ENCODE results near the gene IL6. TPM values are rescaled to one million over a fixed set of nuclear protein-coding genes. Genes with fewer than 3 reads are reported as not detected.

Gene IL6
- total RNA-seq, 1 experiment from 2014 or later = 1.7 TPM

DNA sequence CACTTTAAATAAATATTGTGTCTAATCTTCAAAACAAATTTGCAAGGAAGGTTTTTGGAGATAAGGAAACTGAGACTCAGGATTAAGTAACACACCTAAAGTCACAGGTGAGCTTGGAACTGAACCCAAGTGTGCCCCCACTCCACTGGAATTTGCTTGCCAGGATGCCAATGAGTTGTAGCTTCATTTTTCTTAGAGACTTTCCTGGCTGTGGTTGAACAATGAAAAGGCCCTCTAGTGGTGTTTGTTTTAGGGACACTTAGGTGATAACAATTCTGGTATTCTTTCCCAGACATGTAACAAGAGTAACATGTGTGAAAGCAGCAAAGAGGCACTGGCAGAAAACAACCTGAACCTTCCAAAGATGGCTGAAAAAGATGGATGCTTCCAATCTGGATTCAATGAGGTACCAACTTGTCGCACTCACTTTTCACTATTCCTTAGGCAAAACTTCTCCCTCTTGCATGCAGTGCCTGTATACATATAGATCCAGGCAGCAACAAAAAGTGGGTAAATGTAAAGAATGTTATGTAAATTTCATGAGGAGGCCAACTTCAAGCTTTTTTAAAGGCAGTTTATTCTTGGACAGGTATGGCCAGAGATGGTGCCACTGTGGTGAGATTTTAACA is 1.5 kb downstream of the IL6 start:
- H3K4me3 ChIP-seq = no peak overlapping the region
- H3K9me3 ChIP-seq (ENCODE audit: insufficient read depth, low read depth) = no peaks in the 10 kb centered on the region; the same call in 1 of the 2 replicates
- peaks cover 56% of the 10 kb centered on the region for H3K4me1 ChIP-seq (replicated peaks; ENCODE audit: insufficient read depth)
- intact Hi-C loops (cut with micrococcal nuclease; ENCODE audit: unreplicated experiment) = loop anchor here (1.0 to 5.0 kb wide), 6 partner anchors 54 to 454 kb away; partner anchors contain the start of genes NUP42 and TOMM7
- peak overlapping the region; percentile 80 for H3K4me2 ChIP-seq
- H2AFZ ChIP-seq = no peak overlapping the region
- peaks cover 32% of the 10 kb centered on the region; the same call in 1 of the 2 replicates for H3F3A ChIP-seq (ENCODE audit: insufficient read depth, low read depth)
- no peaks in the 10 kb centered on the region for H3K79me2 ChIP-seq (ENCODE audit: low read depth)
- peak; percentile 47 to 70 for DNase-seq
- ChIA-PET POLR2A (ENCODE audit: unreplicated experiment) (interaction anchor here (0.6 to 0.7 kb wide), 3 partner anchors 154 to 386 kb away, joined by 3 to 6 read pairs (median 3); no protein-coding TSS in a partner anchor), CTCF (interaction anchor here (0.6 to 4.1 kb wide), 13 partner anchors 32 to 327 kb away, joined by 3 to 113 read pairs (median 4); partner anchors contain the start of gene TOMM7)
- no peak overlapping the region for H3K27ac ChIP-seq
- no peaks in the 10 kb centered on the region for H3K36me3 ChIP-seq (ENCODE audit: low read depth)
- H4K20me1 ChIP-seq (ENCODE audit: insufficient read depth) = no peaks in the 10 kb centered on the region
- H3K9me2 ChIP-seq (ENCODE audit: insufficient read depth) = no peaks in the 10 kb centered on the region
- no TSS peak for BruUV-seq (replicated peaks)
- TF ChIP-seq, protein P1, sequence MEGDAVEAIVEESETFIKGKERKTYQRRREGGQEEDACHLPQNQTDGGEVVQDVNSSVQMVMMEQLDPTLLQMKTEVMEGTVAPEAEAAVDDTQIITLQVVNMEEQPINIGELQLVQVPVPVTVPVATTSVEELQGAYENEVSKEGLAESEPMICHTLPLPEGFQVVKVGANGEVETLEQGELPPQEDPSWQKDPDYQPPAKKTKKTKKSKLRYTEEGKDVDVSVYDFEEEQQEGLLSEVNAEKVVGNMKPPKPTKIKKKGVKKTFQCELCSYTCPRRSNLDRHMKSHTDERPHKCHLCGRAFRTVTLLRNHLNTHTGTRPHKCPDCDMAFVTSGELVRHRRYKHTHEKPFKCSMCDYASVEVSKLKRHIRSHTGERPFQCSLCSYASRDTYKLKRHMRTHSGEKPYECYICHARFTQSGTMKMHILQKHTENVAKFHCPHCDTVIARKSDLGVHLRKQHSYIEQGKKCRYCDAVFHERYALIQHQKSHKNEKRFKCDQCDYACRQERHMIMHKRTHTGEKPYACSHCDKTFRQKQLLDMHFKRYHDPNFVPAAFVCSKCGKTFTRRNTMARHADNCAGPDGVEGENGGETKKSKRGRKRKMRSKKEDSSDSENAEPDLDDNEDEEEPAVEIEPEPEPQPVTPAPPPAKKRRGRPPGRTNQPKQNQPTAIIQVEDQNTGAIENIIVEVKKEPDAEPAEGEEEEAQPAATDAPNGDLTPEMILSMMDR (conservative IDR thresholded peaks at IDR 0.05) = peak; percentile 89
- no peak for TF ChIP-seq EZH2 (IDR thresholded peaks at IDR 0.05; ENCODE audit: low read depth)
- no peaks in the 10 kb centered on the region for H3K27me3 ChIP-seq (ENCODE audit: insufficient read depth, low read depth)

DNA sequence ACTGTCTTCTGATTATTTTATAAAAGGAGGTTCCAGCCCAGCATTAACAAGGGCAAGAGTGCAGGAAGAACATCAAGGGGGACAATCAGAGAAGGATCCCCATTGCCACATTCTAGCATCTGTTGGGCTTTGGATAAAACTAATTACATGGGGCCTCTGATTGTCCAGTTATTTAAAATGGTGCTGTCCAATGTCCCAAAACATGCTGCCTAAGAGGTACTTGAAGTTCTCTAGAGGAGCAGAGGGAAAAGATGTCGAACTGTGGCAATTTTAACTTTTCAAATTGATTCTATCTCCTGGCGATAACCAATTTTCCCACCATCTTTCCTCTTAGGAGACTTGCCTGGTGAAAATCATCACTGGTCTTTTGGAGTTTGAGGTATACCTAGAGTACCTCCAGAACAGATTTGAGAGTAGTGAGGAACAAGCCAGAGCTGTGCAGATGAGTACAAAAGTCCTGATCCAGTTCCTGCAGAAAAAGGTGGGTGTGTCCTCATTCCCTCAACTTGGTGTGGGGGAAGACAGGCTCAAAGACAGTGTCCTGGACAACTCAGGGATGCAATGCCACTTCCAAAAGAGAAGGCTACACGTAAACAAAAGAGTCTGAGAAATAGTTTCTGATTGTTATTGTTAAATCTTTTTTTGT is 2.3 kb downstream of the IL6 start:
- H3K79me2 ChIP-seq (ENCODE audit: low read depth) = no peaks in the 10 kb centered on the region
- TF ChIP-seq, protein P1 (conservative IDR thresholded peaks at IDR 0.05) = no peak
- TF ChIP-seq EZH2 (IDR thresholded peaks at IDR 0.05; ENCODE audit: low read depth) = no peak
- no peaks in the 10 kb centered on the region for H3K9me2 ChIP-seq (ENCODE audit: insufficient read depth)
- ChIA-PET CTCF (interaction anchor here (1.7 kb wide), 1 partner anchor 326 kb away, joined by 5 read pairs; no protein-coding TSS in a partner anchor), POLR2A (ENCODE audit: unreplicated experiment) (no interaction called here)
- H2AFZ ChIP-seq = no peak overlapping the region
- no peak overlapping the region for H3K27ac ChIP-seq
- no peaks in the 10 kb centered on the region for H4K20me1 ChIP-seq (ENCODE audit: insufficient read depth)
- BruUV-seq (replicated peaks) = no TSS peak
- DNase-seq = no peak
- no peaks in the 10 kb centered on the region; the same call in 1 of the 2 replicates for H3K9me3 ChIP-seq (ENCODE audit: insufficient read depth, low read depth)
- H3K36me3 ChIP-seq (ENCODE audit: low read depth) = no peaks in the 10 kb centered on the region
- H3K27me3 ChIP-seq (ENCODE audit: insufficient read depth, low read depth) = no peaks in the 10 kb centered on the region
- peaks cover 32% of the 10 kb centered on the region; the same call in 1 of the 2 replicates for H3F3A ChIP-seq (ENCODE audit: insufficient read depth, low read depth)
- H3K4me3 ChIP-seq = no peak overlapping the region
- intact Hi-C loops (cut with micrococcal nuclease; ENCODE audit: unreplicated experiment) = loop anchor here (5.0 kb wide), 4 partner anchors 77 to 453 kb away; partner anchors contain the start of genes NUP42 and TOMM7
- H3K4me1 ChIP-seq (replicated peaks; ENCODE audit: insufficient read depth) = peaks cover 56% of the 10 kb centered on the region
- H3K4me2 ChIP-seq = no peak overlapping the region

DNA sequence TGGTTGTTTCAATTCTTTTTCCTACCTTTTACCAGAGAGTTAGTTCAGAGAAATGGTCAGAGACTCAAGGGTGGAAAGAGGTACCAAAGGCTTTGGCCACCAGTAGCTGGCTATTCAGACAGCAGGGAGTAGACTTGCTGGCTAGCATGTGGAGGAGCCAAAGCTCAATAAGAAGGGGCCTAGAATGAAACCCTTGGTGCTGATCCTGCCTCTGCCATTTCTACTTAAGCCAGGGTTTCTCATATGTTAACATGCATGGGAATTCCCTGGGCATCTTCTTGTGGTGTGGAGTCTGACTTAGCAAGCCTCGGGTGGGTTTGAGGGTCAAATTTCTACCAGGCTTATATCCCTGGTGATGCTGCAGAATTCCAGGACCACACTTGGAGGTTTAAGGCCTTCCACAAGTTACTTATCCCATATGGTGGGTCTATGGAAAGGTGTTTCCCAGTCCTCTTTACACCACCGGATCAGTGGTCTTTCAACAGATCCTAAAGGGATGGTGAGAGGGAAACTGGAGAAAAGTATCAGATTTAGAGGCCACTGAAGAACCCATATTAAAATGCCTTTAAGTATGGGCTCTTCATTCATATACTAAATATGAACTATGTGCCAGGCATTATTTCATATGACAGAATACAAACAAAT is 3.2 kb downstream of the IL6 start:
- Histone ChIP-seq H3K27ac (no peak overlapping the region), H3K4me3 (no peak overlapping the region), H3K9me2 (ENCODE audit: insufficient read depth) (no peaks in the 10 kb centered on the region), H3K36me3 (ENCODE audit: low read depth) (no peaks in the 10 kb centered on the region), H3K4me1 (replicated peaks; ENCODE audit: insufficient read depth) (peaks cover 56% of the 10 kb centered on the region), H3K9me3 (ENCODE audit: insufficient read depth, low read depth) (no peaks in the 10 kb centered on the region; the same call in 1 of the 2 replicates), H3K79me2 (ENCODE audit: low read depth) (no peaks in the 10 kb centered on the region), H3K27me3 (ENCODE audit: insufficient read depth, low read depth) (no peaks in the 10 kb centered on the region), H4K20me1 (ENCODE audit: insufficient read depth) (no peaks in the 10 kb centered on the region), H3F3A (ENCODE audit: insufficient read depth, low read depth) (peaks cover 30% of the 10 kb centered on the region; the same call in 1 of the 2 replicates), H2AFZ (no peak overlapping the region), H3K4me2 (no peak overlapping the region; the same call in 1 of the 2 replicates)
- TF ChIP-seq EZH2 (IDR thresholded peaks at IDR 0.05; ENCODE audit: low read depth) = no peak
- TF ChIP-seq, protein P1 (conservative IDR thresholded peaks at IDR 0.05) = no peak
- no TSS peak for BruUV-seq (replicated peaks)
- ChIA-PET CTCF (interaction anchor here (0.6 to 0.7 kb wide), 2 partner anchors 180 to 454 kb away, joined by 3 read pairs; no protein-coding TSS in a partner anchor), POLR2A (ENCODE audit: unreplicated experiment) (no interaction called here)
- intact Hi-C loops (cut with micrococcal nuclease; ENCODE audit: unreplicated experiment) = loop anchor here (5.0 kb wide), 1 partner anchor 282 kb away; the partner anchor contains the start of gene HYCC1
- DNase-seq = no peak
